HL-60 (cell line): Measurements from ENCODE around the gene FASN.

Source experiments
- DNase-seq, 2 experiments: peaks; one replicate each; pipeline ENCODE4 v3.0.0-alpha.2; 2010 to 2020; ENCODE audit warnings: low read depth in 1 of 2, low spot score in 1 of 2
- H3K27ac ChIP-seq: fragments of 250-450 bp; sonication (Bioruptor Pico); replicated peaks from 2 replicates; pipeline ENCODE4 v1.5.1; 2020; ENCODE audit warnings: mild to moderate bottlenecking, moderate library complexity
- H3K27me3 ChIP-seq: fragments of 250-450 bp; sonication (Bioruptor Pico); 2 replicates; pipeline ENCODE4 v1.5.1; 2021; ENCODE audit warnings: mild to moderate bottlenecking, moderate library complexity; ENCODE audit not compliant: insufficient read depth, poor library complexity, severe bottlenecking
- H3K4me3 ChIP-seq: replicated peaks from 2 replicates; pipeline ENCODE4 v1.5.1; 2011; ENCODE audit warnings: mild to moderate bottlenecking, control low read depth, low read length; ENCODE audit not compliant: insufficient read depth
- CTCF ChIP-seq: IDR thresholded peaks from one replicate; pipeline ENCODE4 v1.5.1; 2011; ENCODE audit warnings: low read length, control low read depth, inconsistent platforms; ENCODE audit not compliant: insufficient read depth
- GABPA ChIP-seq: IDR thresholded peaks from 2 replicates; pipeline ENCODE4 v1.6.1; 2012; ENCODE audit warnings: low read depth
- POLR2AphosphoS5 ChIP-seq: IDR thresholded peaks from 2 replicates; pipeline ENCODE4 v1.6.1; 2012; ENCODE audit warnings: low read depth
- REST ChIP-seq: IDR thresholded peaks from 2 replicates; pipeline ENCODE4 v1.6.1; 2012; ENCODE audit warnings: low read depth; ENCODE audit not compliant: insufficient replicate concordance
- SPI1 ChIP-seq: IDR thresholded peaks from 2 replicates; pipeline ENCODE4 v1.6.1; 2012; ENCODE audit warnings: low read depth, mild to moderate bottlenecking, borderline replicate concordance

Gene FASN

GRCh38 chr17:82105882-82106687 is 8.0 kb upstream of the FASN start:
- TF ChIP-seq SPI1 (peak; percentile 68; the same call in 1 of the 2 replicates), GABPA (peak; percentile 46; the same call in 1 of the 2 replicates), REST (peak; percentile 18), CTCF (no peak), POLR2AphosphoS5 (peak; percentile 91)
- peak overlapping the region; percentile 27 for H3K4me3 ChIP-seq
- DNase-seq: peak; percentile 90 to 93
- peak overlapping the region; percentile 88 for H3K27ac ChIP-seq
- H3K27me3 ChIP-seq: no peaks in the 10 kb centered on the region

GRCh38 chr17:82105417-82105881 is 7.4 kb upstream of the FASN start:
- peak overlapping the region; percentile 27 for H3K4me3 ChIP-seq
- TF ChIP-seq SPI1 (no peak), CTCF (no peak), POLR2AphosphoS5 (no peak), GABPA (no peak), REST (no peak)
- DNase-seq: no peak
- peak overlapping the region; percentile 88 for H3K27ac ChIP-seq
- H3K27me3 ChIP-seq: no peaks in the 10 kb centered on the region

- H3K4me3 ChIP-seq: no peak overlapping the region
- peak overlapping the region; percentile 88 for H3K27ac ChIP-seq
- H3K27me3 ChIP-seq: no peaks in the 10 kb centered on the region
- no peak for TF ChIP-seq POLR2AphosphoS5
- no peak for TF ChIP-seq SPI1
- no peak for TF ChIP-seq REST
- no peak for TF ChIP-seq GABPA
- TF ChIP-seq CTCF: no peak
- no peak for DNase-seq
Measured at GRCh38 chr17:82104797-82105416, 6.9 kb upstream of the FASN start.
